ENCODE measurements around the gene BUD23. TPM values are rescaled to one million over a fixed set of nuclear protein-coding genes. Genes with fewer than 3 reads are reported as not detected.

BUD23 gene
- total RNA-seq, 6 donors from 2014 or later = 19.9 to 52.3 (median 48.8) TPM

DNA sequence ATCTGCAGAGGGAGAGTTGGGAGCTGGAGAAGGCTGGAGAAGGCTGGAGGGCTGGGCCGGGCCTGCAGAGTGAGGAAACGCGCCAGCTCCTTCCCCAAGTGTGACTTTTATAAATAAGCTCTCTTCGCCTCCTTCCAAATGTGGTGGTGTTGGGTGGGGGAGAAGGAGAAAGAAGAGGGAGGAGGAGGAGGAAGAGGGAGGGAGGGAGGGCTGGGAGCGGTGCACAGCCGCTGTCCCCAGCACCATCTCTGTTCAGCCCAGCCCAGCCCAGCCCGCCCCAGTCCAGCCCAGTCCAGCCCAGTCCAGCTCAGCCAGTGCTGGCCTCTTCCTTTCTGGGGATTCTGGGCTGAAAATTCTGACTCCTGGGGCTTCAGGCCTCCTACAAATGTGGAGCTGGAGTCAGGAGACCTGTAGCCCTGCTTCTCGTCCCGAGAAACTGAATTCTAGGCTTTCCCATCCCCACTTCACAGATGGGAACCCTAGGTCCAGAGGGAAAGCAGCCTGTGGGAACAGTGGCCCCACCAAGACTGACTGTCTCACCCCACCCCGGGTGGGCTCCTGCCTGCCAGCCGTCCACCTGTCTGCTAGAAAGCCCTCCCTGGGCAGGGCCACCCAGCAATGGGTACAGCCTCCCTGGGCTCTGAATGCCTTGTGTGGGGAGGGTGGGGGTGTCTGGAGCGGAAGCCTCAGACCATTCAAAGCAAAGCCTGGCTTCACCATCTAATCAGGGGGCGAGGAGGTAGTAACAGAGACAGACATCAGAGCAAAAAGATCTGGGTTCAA, 33.8 kb downstream of the BUD23 start:
- ATAC-seq (ENCODE audit: low FRiP score in 2 of 2) = no peak
- Histone ChIP-seq H3K36me3 (no peaks in the 10 kb centered on the region), H3K27ac (no peak overlapping the region), H3K4me3 (no peak overlapping the region), H3K4me1 (peaks cover 22 to 36% (median 29%) of the 10 kb centered on the region in 4 donors), H3K9me3 (no peaks in the 10 kb centered on the region), H3K27me3 (no peaks in the 10 kb centered on the region)
- 66 to 78% methylated on average over 11 to 13 of the region's 13 CpGs for WGBS, 2 donors
- TF ChIP-seq POLR2A (IDR thresholded peaks at IDR 0.05) = no peak
- TF ChIP-seq POLR2AphosphoS5 (IDR thresholded peaks at IDR 0.05) = no peak
- TF ChIP-seq EP300 (IDR thresholded peaks at IDR 0.05) = no peak
- TF ChIP-seq, protein P1, sequence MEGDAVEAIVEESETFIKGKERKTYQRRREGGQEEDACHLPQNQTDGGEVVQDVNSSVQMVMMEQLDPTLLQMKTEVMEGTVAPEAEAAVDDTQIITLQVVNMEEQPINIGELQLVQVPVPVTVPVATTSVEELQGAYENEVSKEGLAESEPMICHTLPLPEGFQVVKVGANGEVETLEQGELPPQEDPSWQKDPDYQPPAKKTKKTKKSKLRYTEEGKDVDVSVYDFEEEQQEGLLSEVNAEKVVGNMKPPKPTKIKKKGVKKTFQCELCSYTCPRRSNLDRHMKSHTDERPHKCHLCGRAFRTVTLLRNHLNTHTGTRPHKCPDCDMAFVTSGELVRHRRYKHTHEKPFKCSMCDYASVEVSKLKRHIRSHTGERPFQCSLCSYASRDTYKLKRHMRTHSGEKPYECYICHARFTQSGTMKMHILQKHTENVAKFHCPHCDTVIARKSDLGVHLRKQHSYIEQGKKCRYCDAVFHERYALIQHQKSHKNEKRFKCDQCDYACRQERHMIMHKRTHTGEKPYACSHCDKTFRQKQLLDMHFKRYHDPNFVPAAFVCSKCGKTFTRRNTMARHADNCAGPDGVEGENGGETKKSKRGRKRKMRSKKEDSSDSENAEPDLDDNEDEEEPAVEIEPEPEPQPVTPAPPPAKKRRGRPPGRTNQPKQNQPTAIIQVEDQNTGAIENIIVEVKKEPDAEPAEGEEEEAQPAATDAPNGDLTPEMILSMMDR (IDR thresholded peaks at IDR 0.05) = no peak
- DNase-seq = no peak

DNA sequence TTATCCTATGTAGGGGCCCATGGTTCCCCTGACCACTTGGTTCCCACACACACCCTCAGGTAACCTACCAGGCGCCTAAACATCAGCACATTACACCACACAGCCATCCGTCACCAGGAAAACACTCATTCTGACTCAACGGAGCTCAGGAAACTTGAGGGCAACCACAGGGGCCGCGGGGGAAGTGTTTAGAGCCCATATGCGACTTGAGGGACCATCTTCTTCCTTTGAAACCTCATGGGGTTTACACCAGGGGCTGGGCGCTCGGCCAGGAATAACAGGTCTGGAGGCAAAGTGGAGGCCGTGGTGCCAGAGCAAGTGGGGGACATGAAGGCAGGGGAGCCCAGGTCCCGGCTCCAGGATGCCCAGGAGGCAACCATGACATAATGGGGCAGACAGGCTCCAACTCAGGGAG, 34.6 kb downstream of the BUD23 start:
- Histone ChIP-seq H3K27ac (no peak overlapping the region), H3K27me3 (no peaks in the 10 kb centered on the region), H3K36me3 (no peaks in the 10 kb centered on the region), H3K4me1 (peaks cover 22 to 36% (median 29%) of the 10 kb centered on the region in 4 donors), H3K9me3 (no peaks in the 10 kb centered on the region), H3K4me3 (peak overlapping the region in 3 of 4 donors; percentile 87 to 97 (median 89))
- ATAC-seq (ENCODE audit: low FRiP score in 2 of 2) = no peak
- DNase-seq = peak in 1 of 2 donors; percentile 52
- no peak for TF ChIP-seq POLR2A (IDR thresholded peaks at IDR 0.05)
- TF ChIP-seq, protein P1 (IDR thresholded peaks at IDR 0.05) = no peak
- TF ChIP-seq EP300 (IDR thresholded peaks at IDR 0.05) = no peak
- no peak for TF ChIP-seq POLR2AphosphoS5 (IDR thresholded peaks at IDR 0.05)
- WGBS, 2 donors = 44 to 64% methylated on average over 8 to 10 of the region's 10 CpGs

DNA sequence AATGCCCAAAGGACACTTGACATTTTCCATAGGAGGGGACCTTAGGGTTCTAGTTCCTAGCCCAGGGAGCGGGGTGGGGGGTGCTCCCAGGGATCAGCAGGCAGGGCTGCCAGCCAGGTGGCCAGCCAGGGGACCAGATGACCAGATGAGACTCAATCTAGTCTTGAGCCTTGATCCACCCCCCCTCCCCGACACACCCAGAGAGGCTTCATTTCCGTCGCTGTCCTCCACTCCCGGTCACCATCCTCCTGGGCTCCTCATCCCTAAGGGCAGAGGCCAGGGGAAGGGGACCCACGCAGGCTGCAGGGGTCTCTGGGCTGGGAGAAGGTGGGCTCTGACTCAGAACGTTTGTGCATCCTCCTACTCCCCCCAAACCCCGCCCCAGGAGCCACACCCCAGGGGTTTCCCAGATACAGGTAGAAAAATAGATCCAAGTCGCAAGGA, 35.1 kb downstream of the BUD23 start:
- no peak for DNase-seq
- peak overlapping the region in 3 of 4 donors; percentile 87 to 97 (median 89) for H3K4me3 ChIP-seq
- 53 to 54% methylated on average over 3 to 9 of the region's 9 CpGs for WGBS, 2 donors
- no peaks in the 10 kb centered on the region for H3K9me3 ChIP-seq
- peak overlapping the region in 1 of 4 donors; percentile 77 for H3K27ac ChIP-seq
- no peaks in the 10 kb centered on the region for H3K27me3 ChIP-seq
- ATAC-seq (ENCODE audit: low FRiP score in 2 of 2) = no peak
- H3K4me1 ChIP-seq = peaks cover 22 to 36% (median 29%) of the 10 kb centered on the region in 4 donors
- H3K36me3 ChIP-seq = no peaks in the 10 kb centered on the region
- TF ChIP-seq POLR2A (IDR thresholded peaks at IDR 0.05) (no peak), EP300 (IDR thresholded peaks at IDR 0.05) (no peak), POLR2AphosphoS5 (IDR thresholded peaks at IDR 0.05) (no peak)
- TF ChIP-seq, protein P1 (IDR thresholded peaks at IDR 0.05) = no peak

DNA sequence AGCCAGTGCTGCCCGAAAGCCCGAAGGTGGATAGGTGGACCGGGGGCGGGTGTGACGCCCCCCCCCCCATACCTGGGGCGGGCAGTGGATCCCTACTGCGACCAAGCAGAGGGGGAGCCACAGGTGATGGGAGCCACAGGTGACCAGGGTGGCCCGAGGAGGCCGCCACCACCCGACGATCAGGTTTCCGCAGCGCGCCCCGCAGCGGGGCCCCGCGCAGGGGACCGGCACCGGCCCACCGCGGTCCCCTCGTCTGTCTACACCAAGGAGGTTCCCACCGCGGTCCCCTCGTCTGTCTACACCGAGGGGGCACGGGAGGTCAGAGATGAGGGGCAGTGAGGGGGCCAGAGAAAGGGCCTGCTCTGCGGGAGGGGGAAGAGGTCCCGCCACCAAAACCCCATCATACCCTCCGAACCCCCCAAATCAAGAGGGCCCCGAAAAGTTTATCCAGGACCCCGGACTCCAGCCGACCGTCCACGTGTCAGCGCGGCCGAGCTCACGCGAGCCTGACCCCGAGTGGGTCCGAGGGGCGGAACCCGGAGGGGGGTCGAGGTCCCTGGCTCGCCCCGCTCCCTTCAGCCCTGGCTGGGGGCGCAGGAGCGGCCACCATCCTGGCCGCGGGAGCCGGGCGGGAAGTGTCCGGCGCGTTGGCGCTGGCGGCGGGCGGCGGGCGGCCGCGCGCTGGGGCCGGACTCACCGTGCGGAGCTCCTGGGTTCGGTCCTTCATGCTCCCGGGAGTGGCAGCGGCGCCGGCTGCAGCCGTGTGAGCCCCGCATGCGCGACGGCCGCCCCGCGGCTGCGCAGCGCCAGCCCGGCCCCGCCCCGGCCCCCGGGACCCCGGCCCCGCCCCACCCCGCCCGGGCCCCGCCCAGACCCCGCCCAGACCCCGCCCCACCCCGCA, 35.8 kb downstream of the BUD23 start, which contains the start of gene STX1A:
Gene STX1A (minus strand): TSS at position 765 of the 901 bp plus-strand sequence. CDS start 38 bp downstream, at position 727.
- Histone ChIP-seq H3K9me3 (no peaks in the 10 kb centered on the region), H3K4me3 (peak within 1 kb of the TSS; percentile 60 to 97 (median 88)), H3K27me3 (no peaks in the 10 kb centered on the region), H3K4me1 (peaks cover 22 to 36% (median 29%) of the 10 kb centered on the region in 4 donors), H3K36me3 (no peaks in the 10 kb centered on the region), H3K27ac (peak within 1 kb of the TSS in 2 of 4 donors; percentile 7 to 77)
- TF ChIP-seq, protein P1 (IDR thresholded peaks at IDR 0.05) = no peak
- TF ChIP-seq POLR2AphosphoS5 (IDR thresholded peaks at IDR 0.05) (no peak), EP300 (IDR thresholded peaks at IDR 0.05) (no peak), POLR2A (IDR thresholded peaks at IDR 0.05) (peak in 2 of 4 donors; percentile 33 to 69)
- ATAC-seq (ENCODE audit: low FRiP score in 2 of 2) = peak; percentile 54 to 92
- peak; percentile 67 to 95 for DNase-seq
- 2 to 3% methylated on average over 23 to 39 of the region's 96 CpGs for WGBS, 2 donors

Measured in upper lobe of left lung (tissue), 6 donors.